GM12878 (cell line): Measurements from ENCODE around the gene TMEM223. TPM values are rescaled to one million over a fixed set of nuclear protein-coding genes. Genes with fewer than 3 reads are reported as not detected.
A peak's percentile ranks its signal among the peaks of the same experiment; 100 is the strongest.

Experiments used
- BCL11A ChIP-seq: IDR thresholded peaks from 2 replicates; pipeline ENCODE4 v1.6.1; 2011; ENCODE audit warnings: low read depth, low read length
- BCLAF1 ChIP-seq: fragments of 450-650 bp; IDR thresholded peaks from 2 replicates; pipeline ENCODE4 v1.6.1; 2017; ENCODE audit warnings: antibody characterized with exemption, mild to moderate bottlenecking, moderate library complexity
- EGR1 ChIP-seq, 2 experiments: IDR thresholded peaks; 1 replicate in 1 of 2; 2 replicates in 1 of 2; pipeline ENCODE4 v1.6.1; 2011 to 2012; ENCODE audit warnings: low read depth in 2 of 2, low read length in 2 of 2, borderline replicate concordance in 1 of 2, mild to moderate bottlenecking in 1 of 2, moderate library complexity in 1 of 2
- HDGF ChIP-seq: fragments of 450-650 bp; IDR thresholded peaks from 2 replicates; pipeline ENCODE4 v1.6.1; 2016; ENCODE audit warnings: antibody characterized with exemption
- KLF5 ChIP-seq: fragments of 450-650 bp; IDR thresholded peaks from 2 replicates; pipeline ENCODE4 v1.6.1; 2014; ENCODE audit warnings: mild to moderate bottlenecking; ENCODE audit not compliant: partially characterized antibody
- LARP7 ChIP-seq: fragments of 450-650 bp; IDR thresholded peaks from 2 replicates; pipeline ENCODE4 v1.6.1; 2017; ENCODE audit warnings: mild to moderate bottlenecking
- MXI1 ChIP-seq: fragments of 150-350 bp; IDR thresholded peaks from 2 replicates; pipeline ENCODE4 v1.6.1; 2011; ENCODE audit warnings: low read depth, mild to moderate bottlenecking, inconsistent platforms, low read length, improper control_type of control experiment
- NKRF ChIP-seq: fragments of 450-650 bp; conservative IDR thresholded peaks from 2 replicates; pipeline ENCODE4 v1.6.1; 2017; ENCODE audit warnings: mild to moderate bottlenecking, moderate library complexity
- POLR2AphosphoS5 ChIP-seq: IDR thresholded peaks from 2 replicates; pipeline ENCODE4 v1.6.1; 2011; ENCODE audit warnings: mild to moderate bottlenecking, low read length, inconsistent platforms
- REST ChIP-seq: IDR thresholded peaks from 2 replicates; pipeline ENCODE4 v1.6.1; 2012; ENCODE audit warnings: mild to moderate bottlenecking, low read depth, low read length
- SKIL ChIP-seq: fragments of 450-650 bp; IDR thresholded peaks from 2 replicates; pipeline ENCODE4 v1.6.1; 2017; ENCODE audit warnings: mild to moderate bottlenecking, low read depth, inconsistent platforms; ENCODE audit not compliant: poor library complexity, severe bottlenecking
- WRNIP1 ChIP-seq: IDR thresholded peaks from 2 replicates; pipeline ENCODE4 v1.6.1; 2011; ENCODE audit warnings: low read depth, low read length, improper control_type of control experiment, borderline replicate concordance
- YY1 ChIP-seq: IDR thresholded peaks from 2 replicates; pipeline ENCODE4 v1.6.1; 2011; ENCODE audit warnings: low read depth, mild to moderate bottlenecking, low read length
- ZBTB40 ChIP-seq: fragments of 450-650 bp; IDR thresholded peaks from 2 replicates; pipeline ENCODE4 v1.6.1; 2016; ENCODE audit warnings: mild to moderate bottlenecking, moderate library complexity, borderline replicate concordance
- polyA plus RNA-seq, 11 experiments: library from polyadenylated mRNA; depleted of rRNA in 4 of 11; unstranded in 6 of 11; stranded (reverse) in 5 of 11; fragments of >200 nt; fragmentation: Nextera tagmentation in 4 of 11; fragmentation: Illumina TruSeq in 1 of 11; extraction: Ambion mirVana in 4 of 11; extraction: Trizol in 1 of 11; gene quantifications; 1 replicate in 1 of 11; 2 replicates in 10 of 11; pipeline versions ENCODE4 v1.2.1 to v1.2.3, GENCODE V29; 2011 to 2016; ENCODE audit warnings: inconsistent platforms in 2 of 11, missing spikeins in 2 of 11, low read depth in 1 of 11
- total RNA-seq, 4 experiments: library from RNA; depleted of rRNA in 3 of 4; stranded (reverse); fragments of >200 nt in 3 of 4; fragmentation: Illumina TruSeq in 1 of 4; extraction: Trizol in 1 of 4; gene quantifications; 2 replicates each; pipeline versions ENCODE4 v1.2.1 to v1.2.3, GENCODE V29; 2013 to 2021

The TMEM223 gene
- total and polyA plus RNA-seq, 10 of the 15 experiments (the other 5 are each of a cell fraction or from before 2014, with no cell fraction given): 5.3 to 33.2 (median 14.0) TPM

- TF ChIP-seq BCLAF1: no peak
- no peak for TF ChIP-seq HDGF
- TF ChIP-seq NKRF: peak; percentile 93
- no peak for TF ChIP-seq MXI1
- no peak for TF ChIP-seq WRNIP1
- peak; percentile 97 for TF ChIP-seq YY1
- TF ChIP-seq KLF5: peak; percentile 28
- TF ChIP-seq EGR1 (IDR thresholded peaks at IDR 0.05; ENCODE audit: borderline replicate concordance in 1 of 2, low read depth in 2 of 2, low read length in 2 of 2): peak in 1 of 2 experiments; percentile 81; a peak in 2 of 3 replicates
- no peak for TF ChIP-seq SKIL
- TF ChIP-seq LARP7: peak; percentile 85
- peak; percentile 95 for TF ChIP-seq POLR2AphosphoS5
- TF ChIP-seq REST: no peak
- peak; percentile 80 for TF ChIP-seq ZBTB40
- TF ChIP-seq BCL11A: 0 out of 2 replicates have a peak, but pooled peaks have one; percentile 7
Measured at GRCh38 chr11:62791501-62792201, at the start of gene TMEM223 (continued).
